ENCODE data around the gene FXYD6. TPM values are rescaled to one million over a fixed set of nuclear protein-coding genes. Genes with fewer than 3 reads are reported as not detected.

Gene FXYD6
- total RNA-seq, 1 experiment from 2014 or later = 0.54 TPM

DNA sequence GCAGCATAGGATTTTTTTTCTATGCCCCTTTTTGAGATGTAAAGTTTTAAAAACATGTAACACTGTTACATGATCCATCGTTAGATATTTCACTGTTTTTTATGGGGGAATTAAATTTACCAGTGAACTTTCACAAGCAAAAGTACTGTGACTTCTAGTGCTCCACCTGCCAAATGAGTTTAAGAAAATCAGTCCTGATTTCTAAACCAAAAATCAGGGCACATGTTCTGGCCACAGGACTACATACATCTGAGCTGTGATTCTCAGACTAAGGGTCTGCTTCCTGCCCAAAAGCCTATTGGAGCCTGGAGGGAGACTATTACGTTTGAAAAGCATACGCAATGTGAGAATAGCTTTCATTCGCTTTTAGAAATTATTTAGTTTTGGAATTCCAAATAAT, 30.3 kb upstream of the FXYD6 start:
- Histone ChIP-seq H3K27me3 (ENCODE audit: control insufficient read depth, insufficient read depth, low read length) (peaks cover 9% of the 10 kb centered on the region), H3K4me3 (ENCODE audit: low read depth in 2 of 2, low read length in 2 of 2) (no peak overlapping the region), H3K9me3 (ENCODE audit: control insufficient read depth, insufficient read depth, low read depth, low read length) (no peaks in the 10 kb centered on the region), H3K4me1 (ENCODE audit: control insufficient read depth, insufficient read depth, low read length) (no peaks in the 10 kb centered on the region), H3K27ac (ENCODE audit: low read length) (no peak overlapping the region), H3K36me3 (ENCODE audit: control insufficient read depth, insufficient read depth, low read length) (no peaks in the 10 kb centered on the region)
- ATAC-seq (no peak), DNase-seq (ENCODE audit: low read depth, low spot score) (no peak)
- CTCF ChIA-PET = no interaction called here
- POLR2A ChIA-PET = no interaction called here
- TF ChIP-seq TCF7L2 (IDR thresholded peaks at IDR 0.05; ENCODE audit: low read depth, low read length) (no peak), SIN3A (IDR thresholded peaks at IDR 0.05; ENCODE audit: borderline replicate concordance, insufficient read depth, low read depth, low read length) (no peak), POLR2AphosphoS5 (IDR thresholded peaks at IDR 0.05; ENCODE audit: low read depth, low read length) (no peak)
- TF ChIP-seq, protein P1, sequence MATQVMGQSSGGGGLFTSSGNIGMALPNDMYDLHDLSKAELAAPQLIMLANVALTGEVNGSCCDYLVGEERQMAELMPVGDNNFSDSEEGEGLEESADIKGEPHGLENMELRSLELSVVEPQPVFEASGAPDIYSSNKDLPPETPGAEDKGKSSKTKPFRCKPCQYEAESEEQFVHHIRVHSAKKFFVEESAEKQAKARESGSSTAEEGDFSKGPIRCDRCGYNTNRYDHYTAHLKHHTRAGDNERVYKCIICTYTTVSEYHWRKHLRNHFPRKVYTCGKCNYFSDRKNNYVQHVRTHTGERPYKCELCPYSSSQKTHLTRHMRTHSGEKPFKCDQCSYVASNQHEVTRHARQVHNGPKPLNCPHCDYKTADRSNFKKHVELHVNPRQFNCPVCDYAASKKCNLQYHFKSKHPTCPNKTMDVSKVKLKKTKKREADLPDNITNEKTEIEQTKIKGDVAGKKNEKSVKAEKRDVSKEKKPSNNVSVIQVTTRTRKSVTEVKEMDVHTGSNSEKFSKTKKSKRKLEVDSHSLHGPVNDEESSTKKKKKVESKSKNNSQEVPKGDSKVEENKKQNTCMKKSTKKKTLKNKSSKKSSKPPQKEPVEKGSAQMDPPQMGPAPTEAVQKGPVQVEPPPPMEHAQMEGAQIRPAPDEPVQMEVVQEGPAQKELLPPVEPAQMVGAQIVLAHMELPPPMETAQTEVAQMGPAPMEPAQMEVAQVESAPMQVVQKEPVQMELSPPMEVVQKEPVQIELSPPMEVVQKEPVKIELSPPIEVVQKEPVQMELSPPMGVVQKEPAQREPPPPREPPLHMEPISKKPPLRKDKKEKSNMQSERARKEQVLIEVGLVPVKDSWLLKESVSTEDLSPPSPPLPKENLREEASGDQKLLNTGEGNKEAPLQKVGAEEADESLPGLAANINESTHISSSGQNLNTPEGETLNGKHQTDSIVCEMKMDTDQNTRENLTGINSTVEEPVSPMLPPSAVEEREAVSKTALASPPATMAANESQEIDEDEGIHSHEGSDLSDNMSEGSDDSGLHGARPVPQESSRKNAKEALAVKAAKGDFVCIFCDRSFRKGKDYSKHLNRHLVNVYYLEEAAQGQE (IDR thresholded peaks at IDR 0.05; ENCODE audit: insufficient read depth in 1 of 2, low read depth in 2 of 2, low read length in 1 of 2) = no peak
- TF ChIP-seq, protein P2, sequence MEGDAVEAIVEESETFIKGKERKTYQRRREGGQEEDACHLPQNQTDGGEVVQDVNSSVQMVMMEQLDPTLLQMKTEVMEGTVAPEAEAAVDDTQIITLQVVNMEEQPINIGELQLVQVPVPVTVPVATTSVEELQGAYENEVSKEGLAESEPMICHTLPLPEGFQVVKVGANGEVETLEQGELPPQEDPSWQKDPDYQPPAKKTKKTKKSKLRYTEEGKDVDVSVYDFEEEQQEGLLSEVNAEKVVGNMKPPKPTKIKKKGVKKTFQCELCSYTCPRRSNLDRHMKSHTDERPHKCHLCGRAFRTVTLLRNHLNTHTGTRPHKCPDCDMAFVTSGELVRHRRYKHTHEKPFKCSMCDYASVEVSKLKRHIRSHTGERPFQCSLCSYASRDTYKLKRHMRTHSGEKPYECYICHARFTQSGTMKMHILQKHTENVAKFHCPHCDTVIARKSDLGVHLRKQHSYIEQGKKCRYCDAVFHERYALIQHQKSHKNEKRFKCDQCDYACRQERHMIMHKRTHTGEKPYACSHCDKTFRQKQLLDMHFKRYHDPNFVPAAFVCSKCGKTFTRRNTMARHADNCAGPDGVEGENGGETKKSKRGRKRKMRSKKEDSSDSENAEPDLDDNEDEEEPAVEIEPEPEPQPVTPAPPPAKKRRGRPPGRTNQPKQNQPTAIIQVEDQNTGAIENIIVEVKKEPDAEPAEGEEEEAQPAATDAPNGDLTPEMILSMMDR (IDR thresholded peaks at IDR 0.05) = no peak
- no TSS peak for BruUV-seq (replicated peaks)
- intact Hi-C loops (cut with micrococcal nuclease; ENCODE audit: unreplicated experiment) = no loop called here
- in situ Hi-C loops (cut with HindIII; ENCODE audit: low pct_unique_long_range_greater_than_20kb, low sequenced_read_pairs) = no loop called here

DNA sequence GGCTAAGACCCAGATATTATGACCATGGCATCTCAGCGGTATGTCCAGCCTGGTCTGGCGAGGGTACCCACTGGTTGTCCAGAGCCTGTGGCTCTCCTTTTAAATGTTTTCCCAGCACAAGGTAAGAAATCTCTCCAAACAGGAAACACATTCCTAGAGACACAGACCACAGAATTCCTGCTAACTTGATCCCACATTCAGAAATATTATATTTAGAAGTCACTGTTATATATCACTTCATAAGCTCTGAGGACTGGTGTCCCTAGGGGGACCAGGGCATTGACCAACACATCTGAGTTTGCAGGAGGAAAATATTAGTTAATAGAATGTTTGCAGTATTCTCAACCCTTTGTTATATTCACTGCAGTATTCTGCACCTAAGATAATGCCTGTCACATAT, 29.7 kb upstream of the FXYD6 start:
- H3K9me3 ChIP-seq (ENCODE audit: control insufficient read depth, insufficient read depth, low read depth, low read length) = no peaks in the 10 kb centered on the region
- BruUV-seq (replicated peaks) = no TSS peak
- H3K4me1 ChIP-seq (ENCODE audit: control insufficient read depth, insufficient read depth, low read length) = no peaks in the 10 kb centered on the region
- TF ChIP-seq TCF7L2 (IDR thresholded peaks at IDR 0.05; ENCODE audit: low read depth, low read length) = no peak
- TF ChIP-seq, protein P1 (IDR thresholded peaks at IDR 0.05; ENCODE audit: insufficient read depth in 1 of 2, low read depth in 2 of 2, low read length in 1 of 2) = no peak
- TF ChIP-seq, protein P2 (IDR thresholded peaks at IDR 0.05) = no peak
- TF ChIP-seq SIN3A (IDR thresholded peaks at IDR 0.05; ENCODE audit: borderline replicate concordance, insufficient read depth, low read depth, low read length) = no peak
- TF ChIP-seq POLR2AphosphoS5 (IDR thresholded peaks at IDR 0.05; ENCODE audit: low read depth, low read length) = no peak
- no peak for ATAC-seq
- no peak overlapping the region for H3K27ac ChIP-seq (ENCODE audit: low read length)
- no peak overlapping the region for H3K4me3 ChIP-seq (ENCODE audit: low read depth in 2 of 2, low read length in 2 of 2)
- peaks cover 9% of the 10 kb centered on the region for H3K27me3 ChIP-seq (ENCODE audit: control insufficient read depth, insufficient read depth, low read length)
- H3K36me3 ChIP-seq (ENCODE audit: control insufficient read depth, insufficient read depth, low read length) = no peaks in the 10 kb centered on the region
- ChIA-PET POLR2A (no interaction called here), CTCF (no interaction called here)
- in situ Hi-C loops (cut with HindIII; ENCODE audit: low pct_unique_long_range_greater_than_20kb, low sequenced_read_pairs) (no loop called here), intact Hi-C loops (cut with micrococcal nuclease; ENCODE audit: unreplicated experiment) (no loop called here)
- DNase-seq (ENCODE audit: low read depth, low spot score) = no peak

Measured in Panc1 (cell line).